SK-N-SH (cell line): Measurements from ENCODE around the gene NANOS3. TPM values are rescaled to one million over a fixed set of nuclear protein-coding genes. Genes with fewer than 3 reads are reported as not detected.
A peak's percentile ranks its signal among the peaks of the same experiment; 100 is the strongest.

Experiments
- CTCF ChIA-PET: fragments of 300-600, 350-600 bp; formaldehyde crosslinking; extraction: SDS; loops from one replicate; lab custom pipeline; 2021; lab: Yijun Ruan, JAX
- POLR2A ChIA-PET: fragments of 350-600 bp; sonication (Branson Sonifier 250); formaldehyde crosslinking; extraction: SDS; loops from one replicate; lab custom pipeline; 2020; ENCODE audit warnings: antibody characterized with exemption, inconsistent platforms; lab: Yijun Ruan, JAX
- DNase-seq: peaks from one replicate; pipeline ENCODE4 v3.0.0; 2012
- H2AFZ ChIP-seq: fragments of 200-600 bp; sonication (generic); 2 replicates; pipeline ENCODE4 v1.8.1; 2016; ENCODE audit warnings: antibody characterized with exemption, mild to moderate bottlenecking, low read depth
- H3F3A ChIP-seq: fragments of 200-600 bp; sonication (generic); replicated peaks from 2 replicates; pipeline ENCODE3; 2016; ENCODE audit warnings: antibody characterized with exemption, mild to moderate bottlenecking; ENCODE audit not compliant: insufficient read depth
- H3K27ac ChIP-seq, 2 experiments: fragments of 200-500 bp in 1 of 2; fragments of 200-600 bp in 1 of 2; sonication (Bioruptor generic) in 1 of 2; sonication (generic), shearing (Covaris generic) in 1 of 2; 2 replicates each; pipeline versions ENCODE4 v1.5.1 to v1.6.1; 2014 to 2016; ENCODE audit warnings: low read depth in 2 of 2, inconsistent platforms in 1 of 2, low read length in 1 of 2, mild to moderate bottlenecking in 1 of 2, mixed read lengths in 1 of 2
- H3K27me3 ChIP-seq: fragments of 200-600 bp; sonication (generic), shearing (Covaris generic); 2 replicates; pipeline ENCODE4 v1.6.1; 2016; ENCODE audit warnings: mixed run types; ENCODE audit not compliant: insufficient read depth
- H3K36me3 ChIP-seq, 2 experiments: fragments of 200-500 bp in 1 of 2; fragments of 200-600 bp in 1 of 2; sonication (Bioruptor generic) in 1 of 2; sonication (generic) in 1 of 2; replicated peaks in 1 of 2; 2 replicates each; pipeline versions ENCODE3 to v1.5.1; 2014 to 2016; ENCODE audit warnings: low read length in 1 of 2, mild to moderate bottlenecking in 1 of 2; ENCODE audit not compliant: insufficient read depth in 2 of 2, control insufficient read depth in 1 of 2
- H3K4me1 ChIP-seq, 2 experiments: fragments of 200-500 bp in 1 of 2; fragments of 200-600 bp in 1 of 2; sonication (Bioruptor generic) in 1 of 2; sonication (generic), shearing (Covaris generic) in 1 of 2; 2 replicates each; pipeline versions ENCODE4 v1.5.1 to v1.6.1; 2014 to 2016; ENCODE audit warnings: low read depth in 1 of 2, low read length in 1 of 2, mixed run types in 1 of 2; ENCODE audit not compliant: insufficient read depth in 2 of 2, control insufficient read depth in 1 of 2
- H3K4me2 ChIP-seq: fragments of 200-600 bp; sonication (generic), shearing (Covaris generic); 2 replicates; pipeline ENCODE4 v1.6.1; 2017; ENCODE audit warnings: mixed run types
- H3K4me3 ChIP-seq, 2 experiments: fragments of 200-500 bp in 1 of 2; fragments of 200-600 bp in 1 of 2; sonication (Bioruptor generic) in 1 of 2; sonication (generic), shearing (Covaris generic) in 1 of 2; 2 replicates each; pipeline versions ENCODE4 v1.5.1 to v1.8.1; 2014 to 2016; ENCODE audit warnings: low read depth in 2 of 2, inconsistent platforms in 1 of 2, low read length in 1 of 2, mild to moderate bottlenecking in 1 of 2, mixed read lengths in 1 of 2, moderate library complexity in 1 of 2
- H3K79me2 ChIP-seq: fragments of 200-600 bp; sonication (generic); 2 replicates; pipeline ENCODE4 v1.8.1; 2017; ENCODE audit warnings: mild to moderate bottlenecking; ENCODE audit not compliant: insufficient read depth
- H3K9ac ChIP-seq: fragments of 200-600 bp; sonication (generic); 2 replicates; pipeline ENCODE4 v1.6.1; 2017; ENCODE audit warnings: mixed run types
- H3K9me2 ChIP-seq: fragments of 200-600 bp; sonication (generic); 2 replicates; pipeline ENCODE4 v1.6.1; 2017; ENCODE audit warnings: mixed run types
- H3K9me3 ChIP-seq: fragments of 200-600 bp; sonication (generic); 2 replicates; pipeline ENCODE4 v1.6.1; 2017; ENCODE audit warnings: mixed run types, mild to moderate bottlenecking, moderate library complexity
- H4K20me1 ChIP-seq: fragments of 200-600 bp; sonication (generic); 2 replicates; pipeline ENCODE4 v1.6.1; 2017; ENCODE audit warnings: mild to moderate bottlenecking, mixed run types; ENCODE audit not compliant: insufficient read depth
- ELF1 ChIP-seq: IDR thresholded peaks from 2 replicates; pipeline ENCODE4 v1.4.0; 2012
- POLR2AphosphoS5 ChIP-seq: IDR thresholded peaks from 2 replicates; pipeline ENCODE4 v1.6.1; 2012; ENCODE audit warnings: low read depth, low read length
- WGBS: methylation state at CpG from one replicate; pipeline ENCODE4 v1.1.6; 2017; ENCODE audit warnings: low lambda C conversion rate; 5-methylcytosine and 5-hydroxymethylcytosine counted together
- polyA plus RNA-seq, 3 experiments: library from polyadenylated mRNA; depleted of rRNA; stranded (reverse); fragments of >200 nt; gene quantifications; 2 replicates each; pipeline ENCODE4 v1.2.3, GENCODE V29; 2012
- TF ChIP-seq, protein P1 (sequence below): IDR thresholded peaks from 2 replicates; pipeline ENCODE4 v1.4.0; 2012; ENCODE audit warnings: low read depth, borderline replicate concordance
- TF ChIP-seq, protein P2 (sequence below): IDR thresholded peaks from 2 replicates; pipeline ENCODE4 v1.4.0; 2012; ENCODE audit warnings: low read depth
- TF ChIP-seq, protein P3 (sequence below): IDR thresholded peaks from 2 replicates; pipeline ENCODE4 v1.4.0; 2012; ENCODE audit warnings: low read depth, borderline replicate concordance

The NANOS3 gene
- polyA plus RNA-seq, 1 of the 3 experiments (the other 2 are of a cell fraction), result 0.53 TPM

DNA sequence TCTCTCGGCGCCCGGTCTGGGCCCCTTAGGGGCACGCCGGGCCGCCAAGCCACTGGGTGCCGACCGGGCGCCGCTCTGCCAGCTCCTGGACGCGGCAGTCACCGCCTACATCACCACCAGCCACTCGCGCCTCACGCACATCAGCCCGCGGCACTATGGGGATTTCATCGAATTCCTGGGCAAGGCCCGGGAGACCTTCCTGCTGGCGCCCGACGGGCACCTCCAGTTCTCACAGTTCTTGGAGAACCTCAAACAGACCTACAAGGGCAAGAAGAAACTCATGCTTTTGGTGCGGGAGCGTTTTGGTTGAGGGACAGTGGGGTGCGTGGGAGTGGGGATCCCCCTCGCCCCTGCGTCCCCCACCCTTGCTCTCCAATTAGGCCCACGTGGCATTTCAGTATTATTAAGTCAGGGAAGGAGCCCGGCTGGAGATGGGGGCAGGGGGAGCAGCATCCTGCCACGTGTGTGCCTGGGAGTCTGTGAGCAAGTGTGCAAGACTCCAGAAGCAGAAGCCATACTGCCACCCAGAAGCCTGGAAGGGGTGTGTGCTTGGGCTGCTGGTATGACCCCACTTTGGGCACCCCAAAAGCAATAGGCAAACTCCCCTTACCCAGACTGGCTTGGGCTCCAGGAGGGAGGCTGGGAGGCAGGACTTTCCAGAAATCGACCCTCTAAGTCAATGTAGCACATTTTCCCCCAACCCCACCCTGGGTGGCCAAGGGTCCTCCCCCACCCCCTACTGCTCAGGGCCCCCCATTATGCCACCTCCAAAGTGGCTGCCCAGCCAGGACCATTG is 46.0 kb upstream of the NANOS3 start:
- TF ChIP-seq, protein P1, sequence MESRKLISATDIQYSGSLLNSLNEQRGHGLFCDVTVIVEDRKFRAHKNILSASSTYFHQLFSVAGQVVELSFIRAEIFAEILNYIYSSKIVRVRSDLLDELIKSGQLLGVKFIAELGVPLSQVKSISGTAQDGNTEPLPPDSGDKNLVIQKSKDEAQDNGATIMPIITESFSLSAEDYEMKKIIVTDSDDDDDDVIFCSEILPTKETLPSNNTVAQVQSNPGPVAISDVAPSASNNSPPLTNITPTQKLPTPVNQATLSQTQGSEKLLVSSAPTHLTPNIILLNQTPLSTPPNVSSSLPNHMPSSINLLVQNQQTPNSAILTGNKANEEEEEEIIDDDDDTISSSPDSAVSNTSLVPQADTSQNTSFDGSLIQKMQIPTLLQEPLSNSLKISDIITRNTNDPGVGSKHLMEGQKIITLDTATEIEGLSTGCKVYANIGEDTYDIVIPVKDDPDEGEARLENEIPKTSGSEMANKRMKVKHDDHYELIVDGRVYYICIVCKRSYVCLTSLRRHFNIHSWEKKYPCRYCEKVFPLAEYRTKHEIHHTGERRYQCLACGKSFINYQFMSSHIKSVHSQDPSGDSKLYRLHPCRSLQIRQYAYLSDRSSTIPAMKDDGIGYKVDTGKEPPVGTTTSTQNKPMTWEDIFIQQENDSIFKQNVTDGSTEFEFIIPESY, result no peak
- TF ChIP-seq POLR2AphosphoS5, result peak; percentile 41; the same call in 1 of the 2 replicates
- TF ChIP-seq, protein P2, sequence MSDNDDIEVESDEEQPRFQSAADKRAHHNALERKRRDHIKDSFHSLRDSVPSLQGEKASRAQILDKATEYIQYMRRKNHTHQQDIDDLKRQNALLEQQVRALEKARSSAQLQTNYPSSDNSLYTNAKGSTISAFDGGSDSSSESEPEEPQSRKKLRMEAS, result 0 out of 2 replicates have a peak, but pooled peaks have one; percentile 13
- TF ChIP-seq, all 33 proteins: peak for 2
- H3K9me2 ChIP-seq, result no peaks in the 10 kb centered on the region
- no peaks in the 10 kb centered on the region for H3K9me3 ChIP-seq
- H2AFZ ChIP-seq, result no peak overlapping the region
- H4K20me1 ChIP-seq, result peaks cover 94% of the 10 kb centered on the region
- H3F3A ChIP-seq, result peaks cover 81% of the 10 kb centered on the region
- ChIA-PET CTCF (no interaction called here), POLR2A (no interaction called here)
- WGBS, result 95% methylated on average over 22 of the region's 32 CpGs
- H3K27ac ChIP-seq, result peak overlapping the region in 1 of 2 experiments; percentile 97; a peak in 1 of 4 replicates
- H3K4me3 ChIP-seq, result no peak overlapping the region
- peaks cover 16% of the 10 kb centered on the region in 2 experiments; a peak in 3 of 4 replicates for H3K4me1 ChIP-seq
- H3K79me2 ChIP-seq, result peaks cover 20% of the 10 kb centered on the region
- DNase-seq, result no peak
- H3K36me3 ChIP-seq, result peaks cover 14 to 42% of the 10 kb centered on the region in 2 experiments
- H3K9ac ChIP-seq, result no peak overlapping the region
- no peak overlapping the region for H3K4me2 ChIP-seq
- H3K27me3 ChIP-seq, result no peaks in the 10 kb centered on the region

DNA sequence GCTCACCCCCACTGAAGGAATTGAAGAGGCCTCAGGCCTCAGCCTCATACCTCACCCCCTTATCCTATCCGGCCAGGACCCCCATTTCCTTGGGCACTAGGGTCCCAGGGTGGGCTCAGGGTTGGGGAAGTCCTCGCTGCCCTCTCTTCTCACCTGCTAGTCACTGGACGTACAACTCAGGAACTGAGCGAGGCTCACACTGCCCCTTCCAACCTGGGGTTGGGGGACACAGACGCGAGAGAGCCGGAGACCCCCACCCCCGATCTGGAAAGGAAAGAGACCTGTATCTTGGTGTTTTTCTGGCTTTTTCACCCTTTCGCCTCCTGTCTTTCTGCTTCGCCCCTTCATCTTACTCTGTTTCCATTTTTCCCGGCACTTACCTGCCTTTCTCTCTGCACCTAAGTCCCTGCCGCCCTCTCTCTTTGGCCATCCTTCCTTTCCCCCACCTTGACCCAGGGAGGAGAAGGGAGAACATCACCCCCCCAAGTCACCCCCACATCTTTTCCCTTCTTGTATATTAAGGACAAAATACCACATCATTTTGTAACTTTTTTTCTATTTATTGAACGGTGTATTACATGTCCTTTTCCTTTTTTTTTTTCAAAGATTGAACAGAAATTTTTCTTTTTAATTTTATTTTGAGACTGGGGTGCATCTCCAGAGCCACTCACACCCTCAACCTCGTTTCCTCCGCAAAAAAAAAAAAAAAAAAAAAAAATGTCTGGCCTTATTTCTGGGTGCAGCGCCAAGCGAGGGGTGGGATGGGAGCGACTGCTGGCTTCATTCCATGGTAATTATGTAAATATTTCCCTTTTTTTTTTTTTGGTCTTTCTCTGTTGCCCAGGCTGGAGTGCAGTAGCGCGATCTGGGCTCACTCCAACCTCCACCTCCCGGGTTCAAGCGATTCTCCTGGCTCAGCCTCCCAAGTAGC is 45.1 kb upstream of the NANOS3 start:
- CTCF ChIA-PET, result interaction anchor here (8.4 kb wide), 1 partner anchor 32 kb away, joined by 61 read pairs; no protein-coding TSS in a partner anchor
- Histone ChIP-seq H4K20me1 (peaks cover 94% of the 10 kb centered on the region), H3K79me2 (peaks cover 29% of the 10 kb centered on the region), H3K9ac (no peak overlapping the region), H3K9me3 (no peaks in the 10 kb centered on the region), H2AFZ (no peak overlapping the region), H3K27me3 (no peaks in the 10 kb centered on the region), H3K36me3 (peaks cover 19 to 50% of the 10 kb centered on the region in 2 experiments)
- no peak for DNase-seq
- POLR2A ChIA-PET, result no interaction called here
- TF ChIP-seq, protein P3, sequence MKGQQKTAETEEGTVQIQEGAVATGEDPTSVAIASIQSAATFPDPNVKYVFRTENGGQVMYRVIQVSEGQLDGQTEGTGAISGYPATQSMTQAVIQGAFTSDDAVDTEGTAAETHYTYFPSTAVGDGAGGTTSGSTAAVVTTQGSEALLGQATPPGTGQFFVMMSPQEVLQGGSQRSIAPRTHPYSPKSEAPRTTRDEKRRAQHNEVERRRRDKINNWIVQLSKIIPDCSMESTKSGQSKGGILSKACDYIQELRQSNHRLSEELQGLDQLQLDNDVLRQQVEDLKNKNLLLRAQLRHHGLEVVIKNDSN, result no peak
- TF ChIP-seq ELF1 (no peak), POLR2AphosphoS5 (peak; percentile 29)
- TF ChIP-seq, all 33 proteins: peak for 1
- H3K9me2 ChIP-seq, result no peaks in the 10 kb centered on the region
- no peak overlapping the region for H3K4me2 ChIP-seq
- peaks cover 89% of the 10 kb centered on the region for H3F3A ChIP-seq
- 88% methylated on average over 20 of the region's 22 CpGs for WGBS
- H3K4me1 ChIP-seq, result peaks cover 24 to 25% of the 10 kb centered on the region in 2 experiments; a peak in 3 of 4 replicates
- no peak overlapping the region for H3K4me3 ChIP-seq
- peak overlapping the region in 1 of 2 experiments; percentile 97; a peak in 2 of 4 replicates for H3K27ac ChIP-seq
